ENCODE data around the gene TRMT2A. TPM values are rescaled to one million over a fixed set of nuclear protein-coding genes. Genes with fewer than 3 reads are reported as not detected.

Gene TRMT2A
- total and polyA plus RNA-seq, 2 of the 8 experiments (the other 6 are each of a cell fraction or from before 2014, with no cell fraction given): 44.9 to 50.3 TPM

GRCh38 chr22:20080445-20080775 lies 36.6 kb downstream of the TRMT2A start (continued):
- no peak for TF ChIP-seq RBBP5 (IDR thresholded peaks at IDR 0.05; ENCODE audit: borderline replicate concordance, low read depth, low read length)
- TF ChIP-seq EP300 (IDR thresholded peaks at IDR 0.05; ENCODE audit: borderline replicate concordance in 1 of 2, low read depth in 2 of 2, low read length in 2 of 2): no peak
- no peak for TF ChIP-seq KDM5A (IDR thresholded peaks at IDR 0.05; ENCODE audit: low read length)
- TF ChIP-seq SRF (IDR thresholded peaks at IDR 0.05; ENCODE audit: low read depth, low read length): no peak
- no peak for TF ChIP-seq RNF2 (IDR thresholded peaks at IDR 0.05; ENCODE audit: borderline replicate concordance, low read depth, low read length, missing control alignments, poor library complexity, severe bottlenecking)
- TF ChIP-seq MAFK (IDR thresholded peaks at IDR 0.05; ENCODE audit: low read depth, low read length): no peak
- TF ChIP-seq ZNF274 (IDR thresholded peaks at IDR 0.05; ENCODE audit: borderline replicate concordance, extremely low read depth, low read length): no peak
